PC-9 (cell line): ENCODE measurements around the gene DSCAM.

Source experiments
- CTCF ChIP-seq: fragments of 200-600 bp; sonication (generic); conservative IDR thresholded peaks from 2 replicates; pipeline ENCODE4 v1.6.1; 2017; ENCODE audit warnings: mixed run types, antibody characterized with exemption, mild to moderate bottlenecking, moderate library complexity
- EZH2 ChIP-seq: fragments of 200-600 bp; sonication (generic); IDR thresholded peaks from 2 replicates; pipeline ENCODE4 v1.8.0; 2017; ENCODE audit warnings: antibody characterized with exemption, low read depth

GRCh38 chr21:40253112-40253511, 593.8 kb downstream of the DSCAM start:
- no peak for TF ChIP-seq CTCF
- no peak for TF ChIP-seq EZH2
